Endothelial cell of umbilical vein (primary cell): ENCODE measurements around the gene GALNT17. TPM values are rescaled to one million over a fixed set of nuclear protein-coding genes. Genes with fewer than 3 reads are reported as not detected.

Experiments
- BruUV-seq: library from RNA; stranded (reverse); fragments of 400-500 nt; replicated peaks from 2 replicates; lab custom pipeline; 2021; lab: Mats Ljungman, UMichigan
- CTCF ChIA-PET: fragments of 300-600, 350-600 bp; sonication (Branson Sonifier 250); formaldehyde crosslinking; loops from one replicate; lab custom pipeline; 2021; ENCODE audit warnings: antibody characterized with exemption, inconsistent platforms; lab: Charles Lee
- POLR2A ChIA-PET: fragments of 300-600, 350-600 bp; sonication (Branson Sonifier 250); formaldehyde crosslinking; loops from one replicate; lab custom pipeline; 2021; ENCODE audit warnings: antibody characterized with exemption, inconsistent platforms; lab: Charles Lee
- DNase-seq: peaks from one replicate; pipeline ENCODE4 v3.0.0-alpha.2; 2011; ENCODE audit warnings: low read depth, low spot score
- FAIRE-seq: peaks from 2 replicates; lab custom pipeline; 2011; peaks lifted over from hg19 to GRCh38; lab: Jason Lieb, UNC
- H2AFZ ChIP-seq: 2 replicates; pipeline ENCODE4 v1.6.0; 2012; ENCODE audit warnings: low read depth, low read length, control low read depth, inconsistent platforms
- H3K27ac ChIP-seq: 2 replicates; pipeline ENCODE4 v1.5.1; 2011; ENCODE audit warnings: low read depth, mild to moderate bottlenecking, control low read depth, low read length, moderate library complexity; ENCODE audit not compliant: insufficient read depth
- H3K27me3 ChIP-seq, 2 experiments: 2 replicates each; pipeline versions ENCODE4 v1.6.0 to v1.6.1; 2011; ENCODE audit warnings: low read length in 2 of 2, mixed read lengths in 1 of 2; ENCODE audit not compliant: control insufficient read depth in 2 of 2, insufficient read depth in 2 of 2
- H3K36me3 ChIP-seq, 2 experiments: 2 replicates in 1 of 2; 3 replicates in 1 of 2; pipeline ENCODE4 v1.5.1; 2011; ENCODE audit warnings: low read length in 2 of 2, mild to moderate bottlenecking in 1 of 2, moderate library complexity in 1 of 2; ENCODE audit not compliant: control insufficient read depth in 2 of 2, insufficient read depth in 2 of 2; ENCODE audit errors: extremely low read depth in 1 of 2
- H3K4me1 ChIP-seq: 3 replicates; pipeline ENCODE4 v1.5.1; 2011; ENCODE audit warnings: mild to moderate bottlenecking, low read length; ENCODE audit not compliant: control insufficient read depth, insufficient read depth; ENCODE audit errors: extremely low read depth
- H3K4me2 ChIP-seq: 2 replicates; pipeline ENCODE4 v1.6.1; 2011; ENCODE audit warnings: low read length, control low read depth, mixed read lengths; ENCODE audit not compliant: insufficient read depth
- H3K4me3 ChIP-seq, 3 experiments: fragments of 200-600 bp in 1 of 3; sonication (generic), shearing (Covaris generic) in 1 of 3; replicated peaks in 1 of 3; 2 replicates each; pipeline ENCODE4 v1.5.1; 2011 to 2016; ENCODE audit warnings: control low read depth in 3 of 3, low read length in 3 of 3, mild to moderate bottlenecking in 2 of 3, inconsistent platforms in 1 of 3, low read depth in 1 of 3, moderate library complexity in 1 of 3; ENCODE audit not compliant: insufficient read depth in 1 of 3
- H3K79me2 ChIP-seq: 2 replicates; pipeline ENCODE4 v1.6.0; 2012; ENCODE audit warnings: low read length, inconsistent platforms; ENCODE audit not compliant: control insufficient read depth, insufficient read depth
- H3K9ac ChIP-seq: replicated peaks from 2 replicates; pipeline ENCODE3; 2011; ENCODE audit warnings: low read length, control low read depth; ENCODE audit not compliant: insufficient read depth; ENCODE audit errors: extremely low read depth
- H3K9me1 ChIP-seq: replicated peaks from 3 replicates; pipeline ENCODE4 v1.6.0; 2011; ENCODE audit warnings: mild to moderate bottlenecking, low read length; ENCODE audit not compliant: control insufficient read depth, insufficient read depth; ENCODE audit errors: extremely low read depth
- H3K9me3 ChIP-seq: replicated peaks from 2 replicates; pipeline ENCODE4 v1.5.1; 2012; ENCODE audit warnings: low read length, inconsistent platforms; ENCODE audit not compliant: control insufficient read depth, insufficient read depth
- H4K20me1 ChIP-seq: replicated peaks from 2 replicates; pipeline ENCODE3; 2011; ENCODE audit warnings: mild to moderate bottlenecking, low read length; ENCODE audit not compliant: control insufficient read depth, insufficient read depth; ENCODE audit errors: extremely low read depth
- CTCF ChIP-seq, 2 donors: IDR thresholded peaks; 1 replicate in 1 of 2; 2 replicates in 1 of 2; pipeline ENCODE4 v1.5.1; 2011; ENCODE audit warnings: low read length in 2 of 2, mild to moderate bottlenecking in 2 of 2, moderate library complexity in 2 of 2, control low read depth in 1 of 2, inconsistent platforms in 1 of 2, low read depth in 1 of 2; ENCODE audit not compliant: insufficient read depth in 1 of 2; ENCODE audit errors: extremely low read depth in 1 of 2
- EZH2 ChIP-seq: IDR thresholded peaks from 2 replicates; pipeline ENCODE4 v1.6.1; 2012; ENCODE audit warnings: borderline replicate concordance, low read depth, mild to moderate bottlenecking, moderate library complexity, low read length, inconsistent platforms; ENCODE audit not compliant: severe bottlenecking
- FOS ChIP-seq: IDR thresholded peaks from 2 replicates; pipeline ENCODE4 v1.6.1; 2011; ENCODE audit warnings: mild to moderate bottlenecking, low read length, moderate library complexity, borderline replicate concordance; ENCODE audit not compliant: insufficient read depth
- GATA2 ChIP-seq: IDR thresholded peaks from 2 replicates; pipeline ENCODE4 v1.7.0; 2011; ENCODE audit warnings: low read depth, mild to moderate bottlenecking, moderate library complexity, mixed read lengths, low read length; ENCODE audit not compliant: insufficient read length, insufficient read depth
- JUN ChIP-seq: IDR thresholded peaks from 2 replicates; pipeline ENCODE4 v1.6.1; 2011; ENCODE audit warnings: borderline replicate concordance, low read depth; ENCODE audit not compliant: insufficient read length, insufficient read depth
- MAX ChIP-seq: IDR thresholded peaks from 2 replicates; pipeline ENCODE4 v1.6.1; 2011; ENCODE audit not compliant: insufficient read depth, insufficient read length
- MYC ChIP-seq: IDR thresholded peaks from one replicate; pipeline ENCODE4 v1.6.1; 2011; ENCODE audit warnings: mild to moderate bottlenecking, low read depth, low read length
- POLR2A ChIP-seq: IDR thresholded peaks from 2 replicates; pipeline ENCODE4 v1.6.1; 2012; ENCODE audit warnings: low read depth, mild to moderate bottlenecking, control low read depth, low read length
- POLR2AphosphoS5 ChIP-seq: IDR thresholded peaks from 2 replicates; pipeline ENCODE4 v1.6.1; 2012; ENCODE audit warnings: low read depth, mild to moderate bottlenecking, control low read depth, low read length, moderate library complexity; ENCODE audit not compliant: insufficient read depth
- dilution Hi-C: fragments of 300-500 bp; cut with MboI; formaldehyde crosslinking; loops from one replicate; pipeline ENCODE4 v1.15.0; 2019; ENCODE audit warnings: low sequenced_read_pairs; ENCODE audit not compliant: extremely low pct_ligation_motif_present
- intact Hi-C: fragments of 100-400 bp; cut with micrococcal nuclease; formaldehyde crosslinking; loops from one replicate; pipeline ENCODE4 v1.10.0; 2022
- polyA plus RNA-seq, 4 experiments: library from polyadenylated mRNA; depleted of rRNA in 3 of 4; stranded (reverse) in 3 of 4; unstranded in 1 of 4; fragments of >200 nt; gene quantifications; 2 replicates each; pipeline versions ENCODE4 v1.2.1 to v1.2.3, GENCODE V29; 2011 to 2012; ENCODE audit warnings: missing spikeins in 1 of 4
- total RNA-seq: library from RNA; stranded (reverse); gene quantifications from 2 replicates; pipeline ENCODE4 v1.2.3, GENCODE V29; 2021

GALNT17 gene
- total and polyA plus RNA-seq, 2 donors (not counting 3 experiments of a cell fraction or from before 2014, with no cell fraction given) = not detected

GRCh38 chr7:71638108-71638507 is 506.2 kb downstream of the GALNT17 start:
- Histone ChIP-seq H2AFZ (no peak overlapping the region), H3K9ac (no peak overlapping the region), H3K36me3 (no peaks in the 10 kb centered on the region), H3K79me2 (no peaks in the 10 kb centered on the region), H3K4me2 (no peak overlapping the region), H3K4me3 (no peak overlapping the region), H3K9me1 (no peaks in the 10 kb centered on the region), H3K9me3 (no peaks in the 10 kb centered on the region), H3K4me1 (no peaks in the 10 kb centered on the region), H3K27ac (no peak overlapping the region), H3K27me3 (no peaks in the 10 kb centered on the region), H4K20me1 (no peaks in the 10 kb centered on the region)
- FAIRE-seq (no peak), DNase-seq (no peak)
- dilution Hi-C loops (no loop called here), intact Hi-C loops (no loop called here)
- ChIA-PET CTCF (no interaction called here), POLR2A (no interaction called here)
- BruUV-seq = no TSS peak
- TF ChIP-seq JUN = no peak
- no peak for TF ChIP-seq CTCF (IDR thresholded peaks at IDR 0.05; ENCODE audit: extremely low read depth in 1 of 2, insufficient read depth in 1 of 2, low read depth in 1 of 2, low read length in 2 of 2)
- TF ChIP-seq MYC = no peak
- TF ChIP-seq FOS = no peak
- no peak for TF ChIP-seq POLR2A
- TF ChIP-seq MAX = no peak
- TF ChIP-seq EZH2 = no peak
- TF ChIP-seq GATA2 = no peak
- TF ChIP-seq POLR2AphosphoS5 = no peak
